NT2/D1 (cell line): ENCODE measurements around the gene MYO5C.

Experiments
- SUZ12 ChIP-seq: IDR thresholded peaks from 2 replicates; pipeline ENCODE4 v1.6.1; 2011; ENCODE audit not compliant: insufficient read length, insufficient read depth; ENCODE audit errors: extremely low read depth
- YY1 ChIP-seq: IDR thresholded peaks from 2 replicates; pipeline ENCODE4 v1.6.1; 2011; ENCODE audit not compliant: insufficient read length, insufficient read depth
- ZNF274 ChIP-seq: IDR thresholded peaks from 2 replicates; pipeline ENCODE4 v1.6.1; 2011; ENCODE audit warnings: mild to moderate bottlenecking, low read depth, low read length

GRCh38 chr15:52252781-52253180 lies 42.8 kb downstream of the MYO5C start:
- TF ChIP-seq ZNF274 (no peak), SUZ12 (no peak), YY1 (no peak)
